HepG2 (cell line): ENCODE results near the gene TCOF1.

ENCODE experiments used
- ASH2L ChIP-seq: fragments of 300-600, 200-600 bp; sonication (generic); IDR thresholded peaks from 2 replicates; pipeline ENCODE4 v1.7.0; 2017; ENCODE audit warnings: low read depth, mild to moderate bottlenecking, moderate library complexity, mixed read lengths, low read length; ENCODE audit not compliant: insufficient read length
- ATF7 ChIP-seq, 2 experiments: fragments of 450-650 bp in 1 of 2; sonication (generic) in 1 of 2; formaldehyde crosslinking in 1 of 2; IDR thresholded peaks; 2 replicates each; pipeline versions ENCODE4 v1.4.0 to v1.6.1; 2016 to 2020; ENCODE audit warnings: antibody characterized with exemption in 1 of 2, mild to moderate bottlenecking in 1 of 2, missing genetic modification reagents in 1 of 2
- CTCF ChIP-seq: sonication (generic); formaldehyde crosslinking; IDR thresholded peaks from 2 replicates; pipeline ENCODE4 v1.5.0; 2020; ENCODE audit warnings: mild to moderate bottlenecking, missing genetic modification reagents, moderate library complexity
- POLR2A ChIP-seq, 2 experiments: IDR thresholded peaks; 2 replicates each; pipeline ENCODE4 v1.6.1; 2011; ENCODE audit warnings: low read depth in 2 of 2, low read length in 2 of 2, mild to moderate bottlenecking in 1 of 2, moderate library complexity in 1 of 2; ENCODE audit not compliant: insufficient read depth in 1 of 2
- POLR2AphosphoS5 ChIP-seq: IDR thresholded peaks from 2 replicates; pipeline ENCODE4 v1.6.1; 2012; ENCODE audit warnings: low read depth, low read length
- RARG ChIP-seq: sonication (generic); formaldehyde crosslinking; IDR thresholded peaks from 2 replicates; pipeline ENCODE4 v1.4.0; 2020; ENCODE audit warnings: low read depth, mild to moderate bottlenecking, missing genetic modification reagents
- SMARCE1 ChIP-seq: fragments of 450-650 bp; IDR thresholded peaks from 2 replicates; pipeline ENCODE4 v1.6.1; 2017; ENCODE audit warnings: borderline replicate concordance
- SP1 ChIP-seq, 2 experiments: fragments of 450-650 bp in 1 of 2; sonication (generic) in 1 of 2; formaldehyde crosslinking in 1 of 2; IDR thresholded peaks; 2 replicates each; pipeline versions ENCODE4 v1.4.0 to v1.6.1; 2016 to 2020; ENCODE audit warnings: missing genetic modification reagents in 1 of 2
- ZNF24 ChIP-seq: fragments of 450-650 bp; IDR thresholded peaks from 2 replicates; pipeline ENCODE4 v1.6.1; 2017; ENCODE audit warnings: antibody characterized with exemption, mild to moderate bottlenecking
- ZNF747 ChIP-seq: sonication (generic); formaldehyde crosslinking; IDR thresholded peaks from 2 replicates; pipeline ENCODE4 v1.8.1; 2023; ENCODE audit warnings: missing genetic modification reagents, mild to moderate bottlenecking, borderline replicate concordance
- TF ChIP-seq, protein P1 (sequence below): sonication (generic); formaldehyde crosslinking; IDR thresholded peaks from 2 replicates; pipeline ENCODE4 v1.8.0; 2022; ENCODE audit warnings: low read depth, missing genetic modification reagents

DNA sequence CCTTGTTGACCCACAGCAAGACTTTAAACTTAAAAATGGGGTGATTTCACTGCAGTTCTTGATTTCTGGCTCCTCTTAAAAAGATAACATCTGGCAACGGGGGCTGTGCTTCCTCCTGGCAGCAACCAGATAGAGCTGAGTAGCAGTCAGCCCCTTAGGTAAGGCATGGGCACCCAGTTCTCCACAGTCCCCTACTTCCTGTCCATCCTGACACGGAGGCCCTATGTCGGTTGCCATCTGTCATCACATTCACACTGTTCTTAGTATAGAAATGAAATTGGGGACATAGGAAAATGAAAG, 43.5 kb downstream of the TCOF1 start:
- TF ChIP-seq RARG (CRISPR knock-in tag) (no peak), CTCF (CRISPR knock-in tag) (no peak), ATF7 (IDR thresholded peaks at IDR 0.05) (no peak), ATF7 (CRISPR knock-in tag; IDR thresholded peaks at IDR 0.05) (no peak), ZNF747 (CRISPR knock-in tag) (no peak), POLR2AphosphoS5 (no peak), ZNF24 (no peak), POLR2A (IDR thresholded peaks at IDR 0.05; ENCODE audit: insufficient read depth in 1 of 2, low read depth in 2 of 2, low read length in 2 of 2) (no peak), ASH2L (no peak), SP1 (IDR thresholded peaks at IDR 0.05) (no peak), SP1 (CRISPR knock-in tag; IDR thresholded peaks at IDR 0.05) (no peak), SMARCE1 (no peak)
- TF ChIP-seq, protein P1, sequence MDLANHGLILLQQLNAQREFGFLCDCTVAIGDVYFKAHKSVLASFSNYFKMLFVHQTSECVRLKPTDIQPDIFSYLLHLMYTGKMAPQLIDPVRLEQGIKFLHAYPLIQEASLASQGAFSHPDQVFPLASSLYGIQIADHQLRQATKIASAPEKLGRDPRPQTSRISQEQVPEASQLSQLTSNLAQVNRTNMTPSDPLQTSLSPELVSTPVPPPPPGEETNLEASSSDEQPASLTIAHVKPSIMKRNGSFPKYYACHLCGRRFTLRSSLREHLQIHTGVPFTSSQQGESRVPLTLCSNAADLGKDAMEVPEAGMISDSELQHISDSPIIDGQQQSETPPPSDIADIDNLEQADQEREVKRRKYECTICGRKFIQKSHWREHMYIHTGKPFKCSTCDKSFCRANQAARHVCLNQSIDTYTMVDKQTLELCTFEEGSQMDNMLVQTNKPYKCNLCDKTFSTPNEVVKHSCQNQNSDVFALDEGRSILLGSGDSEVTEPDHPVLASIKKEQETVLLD (CRISPR knock-in tag): no peak
